Neural cell (in vitro differentiated cells): ENCODE data around the gene RAPGEF5. TPM values are rescaled to one million over a fixed set of nuclear protein-coding genes. Genes with fewer than 3 reads are reported as not detected.

Source experiments
- H2AFZ ChIP-seq: fragments of 200-600, 300-800 bp; sonication (generic), shearing (Covaris generic); 2 replicates; pipeline ENCODE4 v1.6.0; 2014; ENCODE audit warnings: low read depth, mild to moderate bottlenecking, antibody characterized with exemption, low read length, moderate library complexity
- H3F3A ChIP-seq: fragments of 200-600 bp; shearing (Covaris generic); 2 replicates; pipeline ENCODE4 v1.6.1; 2016; ENCODE audit warnings: mild to moderate bottlenecking, moderate library complexity, mixed read lengths, antibody characterized with exemption, low read length; ENCODE audit not compliant: insufficient read depth, poor library complexity, severe bottlenecking
- H3K27ac ChIP-seq: fragments of 200-600, 300-800 bp; sonication (generic), shearing (Covaris generic); 2 replicates; pipeline ENCODE4 v1.5.1; 2014; ENCODE audit warnings: mild to moderate bottlenecking, low read length, moderate library complexity
- H3K27me3 ChIP-seq: fragments of 300-800, 200-600 bp; sonication (generic), shearing (Covaris generic); 2 replicates; pipeline ENCODE4 v1.6.0; 2014; ENCODE audit warnings: mild to moderate bottlenecking, low read depth, low read length, moderate library complexity; ENCODE audit not compliant: insufficient read depth
- H3K36me3 ChIP-seq: fragments of 300-800, 200-600 bp; sonication (generic), shearing (Covaris generic); 2 replicates; pipeline ENCODE4 v1.5.1; 2014; ENCODE audit warnings: mild to moderate bottlenecking, antibody characterized with exemption, low read length, moderate library complexity; ENCODE audit not compliant: insufficient read depth
- H3K4me2 ChIP-seq: fragments of 300-800, 200-600 bp; sonication (generic), shearing (Covaris generic); 2 replicates; pipeline ENCODE4 v1.6.0; 2014; ENCODE audit warnings: mild to moderate bottlenecking, low read length
- H3K4me3 ChIP-seq: fragments of 300-800, 200-600 bp; sonication (generic), shearing (Covaris generic); 2 replicates; pipeline ENCODE4 v1.5.1; 2014; ENCODE audit warnings: mild to moderate bottlenecking, low read length, moderate library complexity
- H3K79me2 ChIP-seq: fragments of 200-600 bp; shearing (Covaris generic); replicated peaks from 2 replicates; pipeline ENCODE4 v1.6.0; 2014; ENCODE audit warnings: mild to moderate bottlenecking, low read length, moderate library complexity; ENCODE audit not compliant: insufficient read depth
- H3K9ac ChIP-seq: fragments of 300-800, 200-600 bp; sonication (generic), shearing (Covaris generic); 2 replicates; pipeline ENCODE4 v1.6.1; 2016; ENCODE audit warnings: mild to moderate bottlenecking, low read length, mixed read lengths
- H3K9me2 ChIP-seq: fragments of 200-600 bp; shearing (Covaris generic); 2 replicates; pipeline ENCODE4 v1.6.1; 2016; ENCODE audit warnings: mild to moderate bottlenecking, low read length, mixed read lengths; ENCODE audit not compliant: insufficient read depth
- H3K9me3 ChIP-seq: fragments of 200-600, 300-800 bp; sonication (generic), shearing (Covaris generic); 2 replicates; pipeline ENCODE4 v1.6.1; 2016; ENCODE audit warnings: mild to moderate bottlenecking, mixed run types, low read length, moderate library complexity, mixed read lengths
- H4K20me1 ChIP-seq: fragments of 200-600 bp; shearing (Covaris generic); 2 replicates; pipeline ENCODE4 v1.6.1; 2016; ENCODE audit warnings: mild to moderate bottlenecking, mixed run types; ENCODE audit not compliant: insufficient read depth
- EP300 ChIP-seq: fragments of 450-650 bp; conservative IDR thresholded peaks from 2 replicates; pipeline ENCODE4 v1.6.1; 2014; ENCODE audit warnings: antibody characterized with exemption, mild to moderate bottlenecking, moderate library complexity; ENCODE audit not compliant: poor library complexity, severe bottlenecking
- EZH2 ChIP-seq: fragments of 200-600, 300-800 bp; shearing (Covaris generic), sonication (generic); IDR thresholded peaks from 2 replicates; pipeline ENCODE4 v1.6.1; 2014; ENCODE audit warnings: antibody characterized with exemption, low read length, borderline replicate concordance, mild to moderate bottlenecking; ENCODE audit not compliant: insufficient read depth, poor library complexity, severe bottlenecking
- MXI1 ChIP-seq: fragments of 450-650 bp; conservative IDR thresholded peaks from 2 replicates; pipeline ENCODE4 v1.6.1; 2014; ENCODE audit warnings: antibody characterized with exemption, mild to moderate bottlenecking; ENCODE audit not compliant: poor library complexity, severe bottlenecking
- POLR2AphosphoS5 ChIP-seq: IDR thresholded peaks from 2 replicates; pipeline ENCODE4 v1.6.1; 2012
- RAD21 ChIP-seq: fragments of 450-650 bp; conservative IDR thresholded peaks from 2 replicates; pipeline ENCODE4 v1.6.1; 2014; ENCODE audit warnings: antibody characterized with exemption, mild to moderate bottlenecking, moderate library complexity
- SMC3 ChIP-seq: fragments of 450-650 bp; conservative IDR thresholded peaks from 2 replicates; pipeline ENCODE4 v1.6.1; 2014; ENCODE audit warnings: antibody characterized with exemption, mild to moderate bottlenecking, moderate library complexity; ENCODE audit not compliant: poor library complexity
- TAF1 ChIP-seq: IDR thresholded peaks from 2 replicates; pipeline ENCODE4 v1.6.1; 2012; ENCODE audit warnings: low read depth
- polyA plus RNA-seq: library from polyadenylated mRNA; depleted of rRNA; stranded (reverse); fragments of >200 nt; gene quantifications from 2 replicates; pipeline ENCODE4 v1.2.3, GENCODE V29; 2014
- TF ChIP-seq, protein P1 (sequence below): fragments of 450-650 bp; IDR thresholded peaks from 2 replicates; pipeline ENCODE4 v1.5.1; 2014; ENCODE audit warnings: antibody characterized with exemption, mild to moderate bottlenecking, moderate library complexity; ENCODE audit not compliant: poor library complexity, severe bottlenecking
- TF ChIP-seq, protein P2 (sequence below): IDR thresholded peaks from 2 replicates; pipeline ENCODE4 v1.6.1; 2012; ENCODE audit warnings: borderline replicate concordance

RAPGEF5 gene
- polyA plus RNA-seq, 1 donor from 2014 or later = 48.0 TPM

GRCh38 chr7:22240904-22241571 lies 115.9 kb downstream of the RAPGEF5 start:
- Histone ChIP-seq H3K36me3 (no peaks in the 10 kb centered on the region), H3K27ac (no peak overlapping the region), H3K79me2 (no peaks in the 10 kb centered on the region), H3F3A (no peaks in the 10 kb centered on the region), H3K4me2 (no peak overlapping the region), H3K9me3 (no peaks in the 10 kb centered on the region), H3K9me2 (no peaks in the 10 kb centered on the region), H2AFZ (no peak overlapping the region), H3K9ac (no peak overlapping the region), H4K20me1 (no peaks in the 10 kb centered on the region), H3K27me3 (no peaks in the 10 kb centered on the region), H3K4me3 (no peak overlapping the region)
- TF ChIP-seq POLR2AphosphoS5 (no peak), EP300 (no peak), SMC3 (no peak), EZH2 (no peak), RAD21 (no peak), MXI1 (no peak), TAF1 (no peak)
- TF ChIP-seq, protein P1, sequence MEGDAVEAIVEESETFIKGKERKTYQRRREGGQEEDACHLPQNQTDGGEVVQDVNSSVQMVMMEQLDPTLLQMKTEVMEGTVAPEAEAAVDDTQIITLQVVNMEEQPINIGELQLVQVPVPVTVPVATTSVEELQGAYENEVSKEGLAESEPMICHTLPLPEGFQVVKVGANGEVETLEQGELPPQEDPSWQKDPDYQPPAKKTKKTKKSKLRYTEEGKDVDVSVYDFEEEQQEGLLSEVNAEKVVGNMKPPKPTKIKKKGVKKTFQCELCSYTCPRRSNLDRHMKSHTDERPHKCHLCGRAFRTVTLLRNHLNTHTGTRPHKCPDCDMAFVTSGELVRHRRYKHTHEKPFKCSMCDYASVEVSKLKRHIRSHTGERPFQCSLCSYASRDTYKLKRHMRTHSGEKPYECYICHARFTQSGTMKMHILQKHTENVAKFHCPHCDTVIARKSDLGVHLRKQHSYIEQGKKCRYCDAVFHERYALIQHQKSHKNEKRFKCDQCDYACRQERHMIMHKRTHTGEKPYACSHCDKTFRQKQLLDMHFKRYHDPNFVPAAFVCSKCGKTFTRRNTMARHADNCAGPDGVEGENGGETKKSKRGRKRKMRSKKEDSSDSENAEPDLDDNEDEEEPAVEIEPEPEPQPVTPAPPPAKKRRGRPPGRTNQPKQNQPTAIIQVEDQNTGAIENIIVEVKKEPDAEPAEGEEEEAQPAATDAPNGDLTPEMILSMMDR = no peak
- TF ChIP-seq, protein P2, sequence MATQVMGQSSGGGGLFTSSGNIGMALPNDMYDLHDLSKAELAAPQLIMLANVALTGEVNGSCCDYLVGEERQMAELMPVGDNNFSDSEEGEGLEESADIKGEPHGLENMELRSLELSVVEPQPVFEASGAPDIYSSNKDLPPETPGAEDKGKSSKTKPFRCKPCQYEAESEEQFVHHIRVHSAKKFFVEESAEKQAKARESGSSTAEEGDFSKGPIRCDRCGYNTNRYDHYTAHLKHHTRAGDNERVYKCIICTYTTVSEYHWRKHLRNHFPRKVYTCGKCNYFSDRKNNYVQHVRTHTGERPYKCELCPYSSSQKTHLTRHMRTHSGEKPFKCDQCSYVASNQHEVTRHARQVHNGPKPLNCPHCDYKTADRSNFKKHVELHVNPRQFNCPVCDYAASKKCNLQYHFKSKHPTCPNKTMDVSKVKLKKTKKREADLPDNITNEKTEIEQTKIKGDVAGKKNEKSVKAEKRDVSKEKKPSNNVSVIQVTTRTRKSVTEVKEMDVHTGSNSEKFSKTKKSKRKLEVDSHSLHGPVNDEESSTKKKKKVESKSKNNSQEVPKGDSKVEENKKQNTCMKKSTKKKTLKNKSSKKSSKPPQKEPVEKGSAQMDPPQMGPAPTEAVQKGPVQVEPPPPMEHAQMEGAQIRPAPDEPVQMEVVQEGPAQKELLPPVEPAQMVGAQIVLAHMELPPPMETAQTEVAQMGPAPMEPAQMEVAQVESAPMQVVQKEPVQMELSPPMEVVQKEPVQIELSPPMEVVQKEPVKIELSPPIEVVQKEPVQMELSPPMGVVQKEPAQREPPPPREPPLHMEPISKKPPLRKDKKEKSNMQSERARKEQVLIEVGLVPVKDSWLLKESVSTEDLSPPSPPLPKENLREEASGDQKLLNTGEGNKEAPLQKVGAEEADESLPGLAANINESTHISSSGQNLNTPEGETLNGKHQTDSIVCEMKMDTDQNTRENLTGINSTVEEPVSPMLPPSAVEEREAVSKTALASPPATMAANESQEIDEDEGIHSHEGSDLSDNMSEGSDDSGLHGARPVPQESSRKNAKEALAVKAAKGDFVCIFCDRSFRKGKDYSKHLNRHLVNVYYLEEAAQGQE = no peak

DNA sequence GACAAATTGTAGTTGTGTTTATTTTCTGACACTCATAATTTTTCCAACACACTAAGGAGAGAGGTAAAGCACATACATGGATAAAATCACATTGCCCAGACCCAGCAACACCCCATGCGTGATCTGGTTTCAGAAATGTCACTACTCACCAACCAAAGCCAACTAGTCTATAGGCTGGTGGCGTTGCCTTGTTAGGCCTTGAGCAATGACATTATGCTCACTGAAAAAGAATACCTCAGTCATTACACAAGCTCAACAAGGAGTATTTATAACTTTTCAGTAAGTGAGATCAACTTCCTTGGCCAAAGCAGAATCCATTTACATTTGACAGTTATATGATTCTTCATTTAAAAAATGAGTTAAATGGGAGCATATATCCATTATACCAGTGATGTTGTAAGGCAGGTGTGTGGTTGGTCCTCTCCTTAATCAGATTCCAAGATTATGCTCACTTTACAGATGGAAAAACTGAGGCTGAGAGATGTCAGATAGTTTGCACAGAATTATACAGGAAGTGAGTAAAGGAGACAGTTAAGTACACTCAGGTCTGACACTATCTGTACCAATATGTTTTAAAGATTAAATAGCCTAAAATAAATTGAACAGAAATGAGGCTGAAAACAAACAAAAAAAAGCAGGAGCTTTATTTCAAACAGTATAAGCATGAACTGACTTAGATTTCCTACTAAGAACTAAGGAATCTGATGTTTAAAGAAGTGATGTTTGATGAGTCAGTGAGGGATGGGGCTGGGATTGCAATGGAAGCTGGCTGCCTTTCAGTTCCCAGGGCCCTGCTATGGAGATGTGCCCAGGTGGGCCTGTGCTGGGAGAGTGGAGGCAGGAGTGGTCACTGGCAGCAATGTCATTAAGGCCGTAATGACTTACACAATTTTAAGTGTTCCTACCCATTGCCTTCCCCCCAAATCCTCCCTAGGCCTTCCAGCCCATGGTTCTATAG lies 118.3 kb downstream of the RAPGEF5 start:
- H3K4me3 ChIP-seq = no peak overlapping the region
- H3F3A ChIP-seq = no peaks in the 10 kb centered on the region
- H3K9ac ChIP-seq = no peak overlapping the region
- TF ChIP-seq RAD21 (no peak), EZH2 (no peak), EP300 (no peak), POLR2AphosphoS5 (no peak), TAF1 (no peak), SMC3 (no peak), MXI1 (no peak)
- TF ChIP-seq, protein P1 = no peak
- TF ChIP-seq, protein P2 = no peak
- H3K79me2 ChIP-seq = no peaks in the 10 kb centered on the region
- H4K20me1 ChIP-seq = no peaks in the 10 kb centered on the region
- no peaks in the 10 kb centered on the region for H3K9me3 ChIP-seq
- H3K27me3 ChIP-seq = no peaks in the 10 kb centered on the region
- H3K9me2 ChIP-seq = no peaks in the 10 kb centered on the region
- H3K4me2 ChIP-seq = no peak overlapping the region
- no peaks in the 10 kb centered on the region for H3K36me3 ChIP-seq
- no peak overlapping the region for H3K27ac ChIP-seq
- H2AFZ ChIP-seq = no peak overlapping the region
